Fibroblast of lung (primary cell): Measurements from ENCODE around the gene TOGARAM2.

ENCODE experiments used
- EZH2 ChIP-seq: IDR thresholded peaks from 2 replicates; pipeline ENCODE4 v1.5.1; 2012; ENCODE audit warnings: low read length, control low read depth, mild to moderate bottlenecking; ENCODE audit errors: missing control alignments
- TF ChIP-seq, protein P1 (sequence below), 2 donors: IDR thresholded peaks in 1 of 2; conservative IDR thresholded peaks in 1 of 2; 1 replicate in 1 of 2; 2 replicates in 1 of 2; pipeline ENCODE4 v1.5.1; 2011 to 2012; ENCODE audit warnings: low read length in 2 of 2, control low read depth in 1 of 2, inconsistent platforms in 1 of 2, low read depth in 1 of 2, mild to moderate bottlenecking in 1 of 2

- TF ChIP-seq, protein P1, sequence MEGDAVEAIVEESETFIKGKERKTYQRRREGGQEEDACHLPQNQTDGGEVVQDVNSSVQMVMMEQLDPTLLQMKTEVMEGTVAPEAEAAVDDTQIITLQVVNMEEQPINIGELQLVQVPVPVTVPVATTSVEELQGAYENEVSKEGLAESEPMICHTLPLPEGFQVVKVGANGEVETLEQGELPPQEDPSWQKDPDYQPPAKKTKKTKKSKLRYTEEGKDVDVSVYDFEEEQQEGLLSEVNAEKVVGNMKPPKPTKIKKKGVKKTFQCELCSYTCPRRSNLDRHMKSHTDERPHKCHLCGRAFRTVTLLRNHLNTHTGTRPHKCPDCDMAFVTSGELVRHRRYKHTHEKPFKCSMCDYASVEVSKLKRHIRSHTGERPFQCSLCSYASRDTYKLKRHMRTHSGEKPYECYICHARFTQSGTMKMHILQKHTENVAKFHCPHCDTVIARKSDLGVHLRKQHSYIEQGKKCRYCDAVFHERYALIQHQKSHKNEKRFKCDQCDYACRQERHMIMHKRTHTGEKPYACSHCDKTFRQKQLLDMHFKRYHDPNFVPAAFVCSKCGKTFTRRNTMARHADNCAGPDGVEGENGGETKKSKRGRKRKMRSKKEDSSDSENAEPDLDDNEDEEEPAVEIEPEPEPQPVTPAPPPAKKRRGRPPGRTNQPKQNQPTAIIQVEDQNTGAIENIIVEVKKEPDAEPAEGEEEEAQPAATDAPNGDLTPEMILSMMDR (conservative IDR thresholded peaks at IDR 0.05 in 1 of 2, IDR thresholded peaks at IDR 0.05 in 1 of 2; ENCODE audit: low read depth in 1 of 2, low read length in 2 of 2): no peak
- no peak for TF ChIP-seq EZH2
Measured at GRCh38 chr2:29009711-29010677, 28.9 kb downstream of the TOGARAM2 start.
